Stomach (tissue), 9 donors: ENCODE measurements around the gene PSAP. TPM values are rescaled to one million over a fixed set of nuclear protein-coding genes. Genes with fewer than 3 reads are reported as not detected.
A peak's percentile ranks its signal among the peaks of the same experiment; 100 is the strongest.

Source experiments
- DNase-seq, 2 donors: peaks; one replicate each; pipeline versions ENCODE4 v3.0.0 to v3.0.0-alpha.2; 2013 to 2019
- H3K27ac ChIP-seq, 5 donors: fragments of 200-600 bp in 4 of 5; sonication (generic) in 4 of 5; one replicate each; pipeline ENCODE4 v1.5.1; 2013 to 2019; ENCODE audit warnings: mild to moderate bottlenecking in 1 of 5, moderate library complexity in 1 of 5
- H3K27me3 ChIP-seq, 3 donors: fragments of 200-600 bp; sonication (generic); one replicate each; pipeline ENCODE4 v1.5.1; 2017 to 2019; ENCODE audit warnings: mixed run types in 1 of 3
- H3K36me3 ChIP-seq, 4 donors: fragments of 200-600 bp; sonication (generic); 1 replicate in 3 of 4; 2 replicates in 1 of 4; pipeline ENCODE4 v1.5.1; 2016 to 2019
- H3K4me1 ChIP-seq, 4 donors: fragments of 200-600 bp; sonication (generic); one replicate each; pipeline ENCODE4 v1.5.1; 2016 to 2019
- H3K4me3 ChIP-seq, 4 donors: fragments of 200-600 bp; sonication (generic) in 3 of 4; one replicate each; pipeline ENCODE4 v1.5.1; 2016 to 2019; ENCODE audit warnings: mild to moderate bottlenecking in 1 of 4
- H3K9me3 ChIP-seq, 4 donors: fragments of 200-600 bp; sonication (generic); one replicate each; pipeline ENCODE4 v1.5.1; 2016 to 2019
- CTCF ChIP-seq, 7 experiments: fragments of 450-650 bp in 4 of 7; fragments of 200-600 bp in 3 of 7; sonication (generic) in 3 of 7; IDR thresholded peaks; one replicate each; pipeline ENCODE4 v1.5.1; 2016 to 2019; ENCODE audit warnings: antibody characterized with exemption in 7 of 7, control low read depth in 2 of 7, mild to moderate bottlenecking in 1 of 7
- EP300 ChIP-seq: sonication (generic); formaldehyde crosslinking; IDR thresholded peaks from one replicate; pipeline ENCODE4 v1.6.1; 2017; ENCODE audit warnings: antibody characterized with exemption
- POLR2A ChIP-seq, 4 donors: fragments of 450-650 bp; IDR thresholded peaks; one replicate each; pipeline ENCODE4 v1.6.1; 2016; ENCODE audit warnings: antibody characterized with exemption in 4 of 4, control low read depth in 2 of 4, mild to moderate bottlenecking in 1 of 4, moderate library complexity in 1 of 4
- POLR2AphosphoS5 ChIP-seq, 3 donors: sonication (generic); formaldehyde crosslinking; IDR thresholded peaks; one replicate each; pipeline ENCODE4 v1.6.1; 2016; ENCODE audit warnings: antibody characterized with exemption in 3 of 3
- WGBS, 5 donors: extraction: QIAGEN DNeasy Blood & Tissue Kit in 3 of 5; methylation state at CpG; one replicate each; pipeline versions ENCODE4 v1.1.5 to v1.1.7; 2013 to 2018; 5-methylcytosine and 5-hydroxymethylcytosine counted together
- intact Hi-C: fragments of 100-400 bp; cut with DNase I; formaldehyde crosslinking; loops from one replicate; pipeline ENCODE4 v1.15.1; 2023; ENCODE audit warnings: low total_unique reads
- polyA plus RNA-seq, 3 donors: library from polyadenylated mRNA; stranded (reverse); fragments of 200-250 nt; gene quantifications; one replicate each; pipeline ENCODE4 v1.2.3, GENCODE V29; 2013
- total RNA-seq, 5 donors: library from RNA; depleted of rRNA; stranded (reverse); fragments of >200 nt; gene quantifications; one replicate each; pipeline versions ENCODE4 v1.1.0 to v1.2.3, GENCODE V29; 2014 to 2016
- donor health status: healthy with polysubstance abuse.
- donor health status: Bipolar disorder and iron deficiency.
- donor health status: healthy.

The PSAP gene
- total and polyA plus RNA-seq, 8 donors: 174 to 709 (median 413) TPM

- no peaks in the 10 kb centered on the region for H3K9me3 ChIP-seq
- peak overlapping the region; percentile 28 to 76 (median 70) for H3K27ac ChIP-seq
- peaks cover 6 to 28% (median 23%) of the 10 kb centered on the region in 4 donors for H3K36me3 ChIP-seq
- H3K4me3 ChIP-seq: no peak overlapping the region
- WGBS, 5 donors: 43 to 75% (median 70%) methylated on average over 4 of the region's 4 CpGs
- H3K4me1 ChIP-seq: peaks cover 55 to 100% (median 86%) of the 10 kb centered on the region in 4 donors
- no peak for DNase-seq
- TF ChIP-seq CTCF (IDR thresholded peaks at IDR 0.05) (no peak), POLR2AphosphoS5 (IDR thresholded peaks at IDR 0.05) (no peak), EP300 (no peak), POLR2A (IDR thresholded peaks at IDR 0.05) (no peak)
- intact Hi-C loops: loop anchor here (10.0 kb wide), 1 partner anchor 58 kb away; no protein-coding TSS in a partner anchor
- no peaks in the 10 kb centered on the region for H3K27me3 ChIP-seq
Observed at GRCh38 chr10:71836596-71836974, 14.5 kb downstream of the PSAP start.

- Histone ChIP-seq H3K36me3 (peaks cover 12 to 34% (median 29%) of the 10 kb centered on the region in 4 donors), H3K27me3 (no peaks in the 10 kb centered on the region), H3K9me3 (no peaks in the 10 kb centered on the region), H3K4me3 (no peak overlapping the region), H3K27ac (peak overlapping the region; percentile 28 to 76 (median 70)), H3K4me1 (peaks cover 48 to 100% (median 86%) of the 10 kb centered on the region in 4 donors)
- WGBS, 5 donors: 24 to 56% (median 32%) methylated on average over 11 of the region's 11 CpGs
- intact Hi-C loops: loop anchor here (10.0 kb wide), 1 partner anchor 59 kb away; no protein-coding TSS in a partner anchor
- TF ChIP-seq EP300 (no peak), CTCF (IDR thresholded peaks at IDR 0.05) (no peak), POLR2AphosphoS5 (IDR thresholded peaks at IDR 0.05) (peak in 1 of 3 donors; percentile 50)
- DNase-seq: peak; percentile 75 to 81
Observed at GRCh38 chr10:71835671-71836595, 15.1 kb downstream of the PSAP start.

DNA sequence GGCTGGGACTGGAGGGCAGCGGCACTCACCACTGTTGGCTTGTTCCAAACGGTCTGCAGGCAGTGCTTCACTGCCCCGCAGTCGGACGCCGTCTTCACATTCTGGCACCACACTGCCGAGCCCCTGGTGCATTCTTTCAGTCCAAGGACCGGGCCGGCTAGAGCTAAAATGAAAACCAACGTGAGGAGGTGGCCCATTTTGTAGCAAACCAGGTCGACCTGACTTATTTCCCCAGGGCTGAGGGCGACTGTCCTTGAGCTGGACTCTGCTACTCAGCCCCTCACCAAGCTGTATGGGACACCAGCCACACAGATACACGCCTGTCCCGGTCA is 16.7 kb downstream of the PSAP start:
- TF ChIP-seq EP300 (no peak), POLR2A (IDR thresholded peaks at IDR 0.05) (no peak), CTCF (IDR thresholded peaks at IDR 0.05) (no peak), POLR2AphosphoS5 (IDR thresholded peaks at IDR 0.05) (no peak)
- 91 to 97% (median 93%) methylated on average over 13 to 14 of the region's 14 CpGs for WGBS, 5 donors
- H3K4me3 ChIP-seq: no peak overlapping the region
- H3K36me3 ChIP-seq: peaks cover 27 to 51% (median 45%) of the 10 kb centered on the region in 4 donors
- no peaks in the 10 kb centered on the region for H3K27me3 ChIP-seq
- intact Hi-C loops: loop anchor here (10.0 kb wide), 1 partner anchor 60 kb away; no protein-coding TSS in a partner anchor
- no peak for DNase-seq
- H3K4me1 ChIP-seq: peaks cover 32 to 98% (median 74%) of the 10 kb centered on the region in 4 donors
- H3K9me3 ChIP-seq: no peaks in the 10 kb centered on the region
- peak overlapping the region in 1 of 5 donors; percentile 20 for H3K27ac ChIP-seq

DNA sequence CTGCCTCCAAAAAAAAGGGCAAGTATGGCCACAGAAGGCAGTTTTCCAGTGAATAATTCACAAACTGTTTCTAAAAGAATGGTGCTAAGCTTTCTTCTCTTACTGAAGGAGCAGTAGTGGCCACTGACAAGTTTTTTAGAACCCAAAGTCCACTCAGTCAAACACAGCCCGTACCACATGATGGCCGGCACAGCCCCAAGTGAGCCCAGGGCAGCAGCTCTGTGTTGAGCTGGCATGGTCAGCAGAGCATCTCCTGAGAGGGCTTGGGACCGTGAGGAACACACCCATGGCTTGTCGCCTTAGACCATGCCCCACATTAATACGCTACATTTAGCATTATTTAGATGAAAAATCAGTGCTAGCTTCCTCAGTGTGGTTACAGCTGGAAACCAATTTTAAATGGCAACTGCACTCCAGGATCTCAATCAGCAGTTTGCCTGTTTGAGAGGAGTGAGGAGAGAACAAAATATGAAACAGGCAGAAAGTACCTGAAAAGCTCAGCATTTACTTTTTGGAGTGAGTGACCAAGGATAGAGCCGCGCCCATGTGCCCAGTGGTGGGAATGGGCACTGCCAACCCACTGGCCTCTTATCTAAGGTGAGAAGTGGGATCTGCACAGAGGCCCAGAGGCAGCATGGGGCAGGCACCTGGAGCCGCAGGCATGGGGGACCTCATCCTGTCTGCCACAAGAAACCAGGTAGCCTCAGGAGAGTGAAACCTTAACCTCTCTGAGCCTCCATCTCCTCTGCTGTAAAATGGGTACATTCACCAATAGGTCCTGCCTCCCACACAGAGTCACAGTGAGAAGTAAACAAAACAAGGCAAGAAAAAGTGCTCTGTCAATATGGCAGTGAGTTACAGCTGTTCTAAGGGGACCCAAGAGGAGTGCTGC is 17.4 kb downstream of the PSAP start:
- no peak for DNase-seq
- peaks cover 34 to 57% (median 51%) of the 10 kb centered on the region in 4 donors for H3K36me3 ChIP-seq
- intact Hi-C loops: loop anchor here (10.0 kb wide), 1 partner anchor 61 kb away; no protein-coding TSS in a partner anchor
- peak overlapping the region in 3 of 5 donors; percentile 13 to 52 (median 22) for H3K27ac ChIP-seq
- no peaks in the 10 kb centered on the region for H3K9me3 ChIP-seq
- H3K4me1 ChIP-seq: peaks cover 28 to 92% (median 68%) of the 10 kb centered on the region in 4 donors
- 91 to 94% (median 92%) methylated on average over 8 of the region's 8 CpGs for WGBS, 5 donors
- no peaks in the 10 kb centered on the region for H3K27me3 ChIP-seq
- TF ChIP-seq EP300: no peak
- no peak for TF ChIP-seq POLR2AphosphoS5 (IDR thresholded peaks at IDR 0.05)
- TF ChIP-seq CTCF (IDR thresholded peaks at IDR 0.05): no peak
- no peak for TF ChIP-seq POLR2A (IDR thresholded peaks at IDR 0.05)
- no peak overlapping the region for H3K4me3 ChIP-seq
